ENCODE data around the gene RAF1. TPM values are rescaled to one million over a fixed set of nuclear protein-coding genes. Genes with fewer than 3 reads are reported as not detected.

RAF1 gene
- total RNA-seq, 1 experiment from 2014 or later: 101 TPM

GRCh38 chr3:12559520-12559919 lies 104.4 kb downstream of the RAF1 start (continued):
- TF ChIP-seq ARID4B (CRISPR knock-in tag; IDR thresholded peaks at IDR 0.05; ENCODE audit: borderline replicate concordance) (no peak), ZBTB21 (CRISPR knock-in tag; IDR thresholded peaks at IDR 0.05; ENCODE audit: borderline replicate concordance) (no peak)
- TF ChIP-seq, protein P1, sequence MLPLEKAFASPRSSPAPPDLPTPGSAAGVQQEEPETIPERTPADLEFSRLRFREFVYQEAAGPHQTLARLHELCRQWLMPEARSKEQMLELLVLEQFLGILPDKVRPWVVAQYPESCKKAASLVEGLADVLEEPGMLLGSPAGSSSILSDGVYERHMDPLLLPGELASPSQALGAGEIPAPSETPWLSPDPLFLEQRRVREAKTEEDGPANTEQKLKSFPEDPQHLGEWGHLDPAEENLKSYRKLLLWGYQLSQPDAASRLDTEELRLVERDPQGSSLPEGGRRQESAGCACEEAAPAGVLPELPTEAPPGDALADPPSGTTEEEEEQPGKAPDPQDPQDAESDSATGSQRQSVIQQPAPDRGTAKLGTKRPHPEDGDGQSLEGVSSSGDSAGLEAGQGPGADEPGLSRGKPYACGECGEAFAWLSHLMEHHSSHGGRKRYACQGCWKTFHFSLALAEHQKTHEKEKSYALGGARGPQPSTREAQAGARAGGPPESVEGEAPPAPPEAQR (CRISPR knock-in tag; IDR thresholded peaks at IDR 0.05): no peak

DNA sequence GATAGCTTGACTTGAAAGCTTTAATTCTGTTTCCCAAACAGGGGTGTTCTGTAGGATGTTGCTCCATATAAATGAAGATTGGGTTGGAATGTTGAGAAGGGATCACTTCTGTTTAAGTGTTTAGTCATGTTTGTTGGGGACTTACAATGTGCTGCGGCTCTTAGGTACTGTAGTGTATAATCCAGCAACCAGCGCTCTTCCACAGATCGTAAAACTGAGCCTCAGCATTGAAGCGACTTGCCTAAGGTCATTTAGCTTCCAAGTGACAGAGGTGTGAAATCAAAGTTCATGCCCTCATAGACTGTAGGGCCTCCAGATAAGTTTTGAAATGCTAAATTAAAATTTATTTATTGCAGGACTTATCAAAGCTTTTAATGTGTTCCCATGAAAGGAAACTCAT lies 105.2 kb downstream of the RAF1 start:
- Mint-ChIP-seq H3K27ac (no peak overlapping the region), H3K9me3 (no peaks in the 10 kb centered on the region), H3K27me3 (ENCODE audit: low read depth) (peaks cover 12% of the 10 kb centered on the region), H3K36me3 (no peaks in the 10 kb centered on the region), H3K4me3 (peak overlapping the region; percentile 81), H3K4me1 (peaks cover 51% of the 10 kb centered on the region)
- ChIA-PET CTCF (no interaction called here), POLR2A (no interaction called here)
- no peak for TF ChIP-seq STAT6 (CRISPR knock-in tag; conservative IDR thresholded peaks at IDR 0.05; ENCODE audit: low read depth)
- TF ChIP-seq ZNF532 (CRISPR knock-in tag; IDR thresholded peaks at IDR 0.05; ENCODE audit: borderline replicate concordance): no peak
- TF ChIP-seq, protein P2, sequence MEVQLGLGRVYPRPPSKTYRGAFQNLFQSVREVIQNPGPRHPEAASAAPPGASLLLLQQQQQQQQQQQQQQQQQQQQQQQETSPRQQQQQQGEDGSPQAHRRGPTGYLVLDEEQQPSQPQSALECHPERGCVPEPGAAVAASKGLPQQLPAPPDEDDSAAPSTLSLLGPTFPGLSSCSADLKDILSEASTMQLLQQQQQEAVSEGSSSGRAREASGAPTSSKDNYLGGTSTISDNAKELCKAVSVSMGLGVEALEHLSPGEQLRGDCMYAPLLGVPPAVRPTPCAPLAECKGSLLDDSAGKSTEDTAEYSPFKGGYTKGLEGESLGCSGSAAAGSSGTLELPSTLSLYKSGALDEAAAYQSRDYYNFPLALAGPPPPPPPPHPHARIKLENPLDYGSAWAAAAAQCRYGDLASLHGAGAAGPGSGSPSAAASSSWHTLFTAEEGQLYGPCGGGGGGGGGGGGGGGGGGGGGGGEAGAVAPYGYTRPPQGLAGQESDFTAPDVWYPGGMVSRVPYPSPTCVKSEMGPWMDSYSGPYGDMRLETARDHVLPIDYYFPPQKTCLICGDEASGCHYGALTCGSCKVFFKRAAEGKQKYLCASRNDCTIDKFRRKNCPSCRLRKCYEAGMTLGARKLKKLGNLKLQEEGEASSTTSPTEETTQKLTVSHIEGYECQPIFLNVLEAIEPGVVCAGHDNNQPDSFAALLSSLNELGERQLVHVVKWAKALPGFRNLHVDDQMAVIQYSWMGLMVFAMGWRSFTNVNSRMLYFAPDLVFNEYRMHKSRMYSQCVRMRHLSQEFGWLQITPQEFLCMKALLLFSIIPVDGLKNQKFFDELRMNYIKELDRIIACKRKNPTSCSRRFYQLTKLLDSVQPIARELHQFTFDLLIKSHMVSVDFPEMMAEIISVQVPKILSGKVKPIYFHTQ (CRISPR knock-in tag; IDR thresholded peaks at IDR 0.05): no peak
- DNase-seq (ENCODE audit: low spot score) (no peak), ATAC-seq (no peak)
